Measurements from ENCODE around the gene TJP3. TPM values are rescaled to one million over a fixed set of nuclear protein-coding genes. Genes with fewer than 3 reads are reported as not detected.
A peak's percentile ranks its signal among the peaks of the same experiment; 100 is the strongest.

Gene TJP3
- total RNA-seq, 1 experiment from 2014 or later, result not detected

DNA sequence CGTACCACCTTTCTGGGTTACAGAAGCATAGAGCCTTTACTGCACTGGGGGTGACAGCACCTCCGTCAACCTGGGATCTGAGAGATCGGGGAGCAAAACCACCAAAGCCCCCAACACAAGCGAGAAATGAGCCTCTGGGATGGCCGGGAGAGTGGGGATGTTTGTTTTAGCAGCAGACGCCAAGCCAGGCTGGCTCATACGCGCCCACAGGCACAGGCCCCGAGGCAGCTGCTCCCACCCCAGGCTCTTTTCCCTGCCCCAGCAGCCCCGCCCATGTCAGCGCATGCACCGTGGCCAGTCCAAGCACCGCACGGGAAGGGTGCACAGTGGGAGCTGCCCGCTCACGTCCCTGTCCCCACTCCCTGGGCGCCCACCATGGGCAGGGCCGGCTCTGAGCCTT is 16.5 kb upstream of the TJP3 start:
- no peak for DNase-seq (ENCODE audit: low spot score)

DNA sequence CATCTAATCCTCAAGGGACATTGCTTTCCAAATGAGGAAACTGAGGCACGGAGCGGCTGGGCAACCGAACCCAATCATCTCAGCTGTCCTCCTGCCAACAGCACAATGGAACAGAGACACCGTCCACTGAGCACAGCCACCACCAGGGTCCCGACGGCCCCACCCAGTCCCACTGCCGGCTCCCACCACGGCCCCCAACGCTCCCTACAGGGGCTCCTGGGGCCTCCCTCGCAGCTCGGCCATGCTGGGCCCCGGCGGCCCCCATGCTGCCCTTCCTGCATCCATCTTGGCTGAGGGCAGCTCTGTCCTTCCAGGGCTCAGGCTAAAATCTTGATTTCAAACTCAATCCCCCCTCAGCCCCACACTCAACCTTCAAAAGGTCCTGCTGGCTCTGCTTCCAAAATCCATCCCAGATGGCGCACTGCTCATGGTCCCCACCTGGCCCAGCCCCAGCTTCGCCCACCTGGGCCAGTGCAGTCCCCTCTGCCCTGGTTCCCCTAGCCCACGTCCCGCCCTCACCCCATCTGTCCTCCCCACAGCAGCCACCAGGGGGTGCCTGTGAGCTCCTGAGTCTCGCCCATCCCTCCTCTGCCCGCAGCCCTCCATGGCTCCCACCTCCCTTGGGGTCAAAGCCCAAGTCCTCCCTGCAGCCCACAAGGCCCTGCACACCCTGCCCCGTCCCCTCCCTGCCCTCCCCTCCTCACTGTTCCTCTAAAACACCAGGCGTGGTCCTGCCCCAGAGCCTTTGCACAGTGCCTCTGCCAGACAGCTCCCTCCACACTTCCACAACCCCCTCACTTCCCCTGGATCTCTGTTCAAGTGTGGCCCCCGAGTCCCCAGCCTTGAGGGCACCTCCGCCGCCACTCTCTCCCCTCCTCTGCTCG is 15.8 kb upstream of the TJP3 start:
- DNase-seq (ENCODE audit: low spot score), result no peak

DNA sequence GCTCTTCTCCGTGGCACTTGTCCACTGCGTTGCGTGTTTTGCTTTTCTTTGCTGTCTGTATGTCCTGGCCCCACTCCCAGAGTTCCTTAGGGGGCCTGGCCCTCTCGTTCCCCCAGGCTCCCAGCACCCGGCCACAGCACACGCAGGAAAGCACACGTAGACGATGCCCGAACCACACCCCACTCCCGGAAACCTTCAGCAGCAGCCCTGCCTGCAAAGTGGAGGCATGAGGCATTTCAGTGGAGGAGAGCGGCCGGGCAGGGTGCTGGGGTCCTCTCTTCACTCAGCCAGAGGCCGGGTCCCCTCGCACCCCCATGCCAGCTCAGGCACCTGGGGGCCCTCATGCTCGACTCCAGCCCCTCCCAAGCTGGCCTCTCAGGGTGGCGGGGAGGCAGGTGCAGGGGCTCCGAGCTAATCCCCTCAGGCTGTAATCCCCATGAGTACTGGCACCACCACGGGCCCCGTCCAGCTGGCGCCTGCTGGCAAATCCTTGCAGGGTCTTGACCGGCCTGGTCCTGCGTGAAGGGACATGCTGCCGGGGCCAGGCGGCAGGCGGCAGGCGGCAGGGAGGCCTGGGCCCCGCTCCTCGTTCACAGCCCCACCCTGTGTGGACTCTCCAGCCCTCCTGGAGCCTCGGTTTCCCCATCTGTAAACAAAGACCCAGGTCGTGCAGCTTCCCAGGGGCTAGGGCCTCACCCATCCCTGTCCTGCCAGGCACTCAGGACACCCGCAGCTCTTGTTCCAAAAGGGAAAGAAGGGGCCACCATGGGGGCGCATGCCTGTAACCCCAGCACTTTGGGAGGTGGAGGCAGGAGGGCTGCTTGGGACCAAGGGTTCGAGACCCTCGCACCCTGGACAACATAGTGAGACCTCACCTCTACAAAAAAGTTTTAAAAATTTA is 14.9 kb upstream of the TJP3 start:
- no peak for DNase-seq (ENCODE audit: low spot score)

DNA sequence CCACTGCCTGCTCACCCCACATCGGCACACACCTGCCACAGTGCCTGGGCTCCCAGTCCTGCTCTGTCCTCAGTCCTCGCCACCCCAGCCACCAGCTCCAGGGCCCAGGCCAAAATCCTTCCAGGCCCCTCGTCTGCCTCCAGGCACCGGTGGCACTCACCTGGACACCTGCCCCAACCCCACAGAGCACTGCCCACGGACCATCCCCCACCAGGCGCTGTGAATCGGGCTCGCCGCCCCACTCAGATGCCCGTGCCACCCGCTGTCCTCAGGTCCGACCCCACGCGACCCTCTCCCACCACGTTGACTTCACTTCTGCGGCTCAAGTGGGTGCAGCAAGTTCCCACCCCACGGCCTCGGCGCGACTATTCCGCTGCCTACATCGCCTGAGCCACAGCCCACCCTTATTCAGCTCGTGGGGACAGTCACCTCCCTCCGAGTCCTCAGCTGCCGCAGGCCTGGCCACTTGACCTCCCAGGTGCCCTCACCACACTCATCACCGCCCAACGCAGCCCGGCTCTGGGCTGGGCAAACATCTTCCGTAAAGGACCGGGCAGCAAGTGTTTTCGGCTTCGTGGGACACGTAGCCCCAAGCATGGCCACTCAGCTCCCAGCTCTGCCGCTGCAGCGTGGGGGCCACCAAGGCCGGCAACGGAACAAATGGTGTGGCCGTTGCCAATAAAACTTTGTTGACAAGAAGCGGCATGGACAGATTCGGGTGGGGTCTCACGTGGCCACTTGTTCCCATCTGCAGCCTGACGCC is 13.6 kb upstream of the TJP3 start:
- DNase-seq (ENCODE audit: low spot score), result no peak

DNA sequence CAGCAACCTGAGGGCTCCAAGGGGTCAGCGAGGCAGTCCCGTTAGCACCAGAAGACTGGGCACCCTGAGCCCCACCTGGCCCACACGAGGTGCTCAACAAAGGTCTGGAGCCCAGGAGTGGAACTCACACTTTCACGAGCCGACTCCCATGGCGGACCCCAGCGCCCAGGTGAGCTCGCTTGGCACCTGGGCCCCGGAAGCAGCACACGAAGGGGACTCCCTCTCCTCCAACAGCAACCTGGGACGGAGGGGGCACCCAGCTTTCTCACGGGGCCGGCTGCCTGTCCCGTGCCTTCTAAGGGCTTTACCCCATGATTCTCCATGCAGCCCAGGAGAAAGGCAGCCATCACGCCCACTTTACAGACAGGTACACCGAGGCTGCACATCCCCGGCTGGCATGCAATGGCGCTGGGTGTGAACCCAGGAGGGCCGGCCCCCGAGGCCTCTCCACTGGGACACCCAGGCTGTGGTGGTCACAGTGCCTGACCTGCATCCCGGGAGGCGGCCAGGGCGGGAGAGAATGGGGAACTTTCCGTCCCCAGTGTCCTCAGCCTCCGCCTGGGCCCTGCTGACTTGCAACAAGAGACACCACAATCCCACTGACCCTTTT is 13.0 kb upstream of the TJP3 start:
- DNase-seq (ENCODE audit: low spot score), result no peak

DNA sequence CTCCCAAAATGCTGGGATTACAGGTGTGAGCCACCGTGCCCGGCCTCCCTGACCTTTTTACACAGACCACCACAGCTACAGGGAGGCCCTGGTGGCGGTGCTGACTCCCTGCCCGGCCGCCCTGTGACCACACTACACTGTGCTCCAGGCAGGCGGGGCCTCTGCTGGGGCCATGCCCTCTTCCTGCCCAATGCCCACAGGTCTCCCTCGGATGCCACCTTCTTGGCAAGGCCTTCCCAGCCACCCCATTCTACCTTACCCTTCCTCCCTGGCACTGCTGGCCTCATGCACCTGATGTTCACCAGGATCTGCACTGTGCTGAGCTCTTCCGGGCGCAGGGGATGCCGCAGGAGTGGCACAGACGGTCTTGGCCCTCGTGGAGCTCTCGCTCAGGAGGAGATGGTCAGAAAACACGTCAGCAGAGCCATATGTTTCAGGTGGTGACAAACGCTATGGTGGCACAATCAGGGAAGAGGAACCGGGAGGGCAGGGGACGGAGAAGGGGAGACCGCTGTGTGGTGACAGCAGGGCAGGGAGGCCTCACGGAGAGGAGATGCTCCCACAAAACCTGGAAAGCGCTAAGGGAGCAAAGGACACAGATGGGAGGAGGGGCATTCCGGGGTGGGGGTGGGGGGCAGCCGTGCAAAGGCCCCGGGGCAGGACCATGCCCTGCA is 12.1 kb upstream of the TJP3 start:
- no peak for DNase-seq (ENCODE audit: low spot score)

DNA sequence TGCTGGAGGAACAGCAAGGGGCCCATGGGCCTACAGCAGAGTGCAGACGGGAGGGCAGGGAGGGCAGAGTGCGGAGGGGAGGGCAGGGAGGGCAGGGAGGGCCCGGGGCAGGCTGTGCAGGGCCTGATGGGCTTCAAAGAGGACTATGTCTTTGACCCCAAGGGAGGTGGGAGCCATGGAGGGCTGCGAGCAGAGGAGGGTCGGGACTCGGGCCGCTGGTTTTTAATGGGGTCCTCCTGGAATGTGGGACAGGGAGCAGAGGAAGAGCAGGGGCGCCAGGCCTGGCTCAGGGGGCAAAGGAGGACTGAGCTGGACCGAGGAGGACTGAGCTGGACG is 11.6 kb upstream of the TJP3 start:
- no peak for DNase-seq (ENCODE audit: low spot score)

DNA sequence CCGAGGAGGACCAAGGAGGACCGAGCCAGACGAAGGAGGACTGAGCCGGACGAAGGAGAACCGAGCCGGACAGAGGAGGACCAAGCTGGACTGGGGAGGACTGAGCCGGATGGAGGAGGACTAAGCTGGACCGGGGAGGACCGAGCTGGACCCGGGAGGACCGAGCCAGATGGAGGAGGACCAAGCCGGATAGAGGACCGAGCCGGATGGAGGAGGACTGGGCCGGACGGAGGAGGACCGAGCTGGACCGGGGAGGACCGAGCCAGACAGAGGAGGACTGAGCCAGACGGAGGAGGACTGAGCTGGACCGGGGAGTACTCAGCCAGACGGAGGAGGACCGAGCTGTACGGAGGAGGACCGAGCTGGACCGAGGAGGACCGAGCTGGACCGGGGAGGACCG is 11.1 kb upstream of the TJP3 start:
- DNase-seq (ENCODE audit: low spot score), result no peak

DNA sequence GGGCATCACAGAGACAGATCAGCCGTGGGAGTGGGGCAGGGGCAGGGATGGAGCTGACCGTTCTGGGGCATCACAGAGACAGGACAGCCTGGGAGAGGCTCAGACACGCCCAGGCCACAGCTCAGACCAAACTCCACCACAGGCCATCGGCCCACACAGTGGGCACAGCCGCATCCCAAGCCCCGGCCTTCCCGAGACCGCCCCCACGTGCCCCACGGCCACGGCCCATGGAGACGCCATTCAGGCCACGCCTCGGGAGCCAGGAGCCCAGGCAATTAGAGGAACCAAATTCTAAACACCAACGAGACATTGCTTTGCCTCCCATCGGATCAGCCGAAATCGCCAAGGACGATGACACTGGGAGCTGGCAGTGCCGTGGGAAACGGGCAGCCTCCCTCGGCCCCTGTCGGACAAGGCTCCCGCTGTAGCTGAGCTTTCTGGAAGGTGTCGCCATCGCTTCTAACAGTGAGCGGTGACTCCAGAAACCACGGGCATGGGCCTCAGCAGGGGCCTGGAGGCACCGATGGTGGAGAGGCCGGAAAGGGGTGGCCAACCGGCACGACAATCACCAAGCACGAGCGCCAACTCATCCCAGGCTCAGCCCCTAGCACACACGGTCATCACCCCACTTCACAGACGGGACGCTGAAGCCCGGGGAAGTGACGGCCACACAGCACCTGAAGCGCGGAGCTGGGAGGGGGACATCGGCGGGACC is 10.4 kb upstream of the TJP3 start:
- DNase-seq (ENCODE audit: low spot score), result no peak

DNA sequence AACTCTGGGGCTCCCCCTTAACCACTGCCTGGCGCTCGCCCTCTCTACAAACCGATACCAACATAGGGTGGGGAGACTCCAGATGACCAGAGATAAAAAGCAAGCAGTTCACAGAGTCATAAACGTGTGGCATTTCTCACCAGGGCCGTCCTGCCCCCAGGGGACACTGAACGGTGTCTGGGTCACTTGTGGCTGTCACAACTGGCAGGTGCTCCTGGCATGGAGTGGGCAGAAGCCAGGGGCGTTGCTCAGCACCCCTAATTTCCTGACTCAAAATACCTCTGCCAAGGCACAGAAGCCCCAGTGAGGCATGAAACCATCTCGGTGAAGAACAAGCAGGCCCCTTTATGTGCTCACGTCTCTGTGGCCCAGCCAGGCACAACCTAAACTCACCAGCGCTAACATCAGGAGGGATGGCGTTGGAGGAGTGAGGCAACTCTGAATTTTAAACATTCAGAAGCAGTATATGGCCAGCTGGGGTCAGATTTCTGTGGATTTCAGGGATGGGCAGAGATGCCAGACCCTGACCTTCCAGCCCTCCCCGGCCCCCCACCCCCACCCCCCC is 9.7 kb upstream of the TJP3 start:
- no peak for DNase-seq (ENCODE audit: low spot score)

DNA sequence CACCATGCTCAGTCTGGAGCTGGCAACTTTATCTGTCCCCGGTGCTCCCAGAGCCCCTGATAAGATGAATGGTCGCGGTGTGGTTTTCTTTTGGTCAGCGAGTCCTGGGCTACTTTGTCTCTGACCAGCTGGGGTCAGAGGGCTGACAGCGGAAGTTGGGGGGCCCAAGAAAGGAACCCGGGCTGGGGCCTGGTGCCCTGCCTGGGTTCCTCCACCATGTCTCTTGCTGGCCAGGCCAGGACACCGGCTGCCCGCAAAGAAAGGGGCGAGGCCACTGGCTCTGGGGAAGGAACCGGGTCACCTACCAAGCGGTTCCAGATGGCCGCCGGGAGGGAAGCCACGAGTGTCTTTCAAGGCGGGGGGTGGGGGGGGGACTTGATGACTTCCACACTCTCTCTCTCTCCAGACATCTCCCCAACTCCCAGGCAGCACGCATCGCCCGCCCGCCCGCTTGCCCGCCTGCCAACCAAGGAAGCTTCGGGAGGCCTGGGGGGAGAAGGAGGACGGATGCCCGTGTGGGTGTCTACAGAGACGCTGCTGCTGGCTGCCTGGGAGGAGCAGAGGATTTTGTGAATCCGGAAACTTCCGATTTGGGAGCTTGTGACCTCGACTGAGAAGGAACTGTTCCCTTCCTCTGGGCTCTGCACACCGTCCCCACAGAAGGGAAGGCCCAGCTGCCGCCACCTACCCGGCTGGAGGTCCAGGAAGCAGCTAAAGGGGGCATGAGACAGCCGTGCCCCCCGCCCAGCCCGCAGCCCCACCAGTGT is 9.0 kb upstream of the TJP3 start:
- no peak for DNase-seq (ENCODE audit: low spot score)

DNA sequence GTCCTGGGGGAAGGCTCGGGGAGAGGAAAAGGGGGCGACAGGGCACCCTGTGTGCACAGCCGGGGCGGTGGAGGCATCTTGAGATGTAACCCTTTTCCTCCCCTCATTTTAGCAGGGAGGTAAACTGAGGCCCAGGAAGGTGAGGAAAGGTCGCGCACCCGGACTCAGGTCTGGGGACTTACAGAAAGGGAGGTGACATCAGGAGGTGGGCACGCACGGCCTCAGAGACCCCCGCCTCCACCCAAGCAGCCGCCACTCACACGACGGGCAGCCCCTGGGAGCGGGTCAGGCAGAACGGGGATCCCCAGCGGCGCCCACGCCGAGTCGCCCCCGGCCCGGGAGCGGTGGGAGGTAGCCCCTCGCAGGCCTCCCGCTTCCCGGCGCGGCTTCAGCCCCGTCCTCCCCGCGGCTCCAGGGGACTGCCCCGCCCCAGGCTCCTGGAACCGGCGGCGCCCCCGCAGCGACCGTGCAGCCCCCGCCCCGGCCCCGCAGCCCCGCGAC is 8.4 kb upstream of the TJP3 start:
- no peak for DNase-seq (ENCODE audit: low spot score)

DNA sequence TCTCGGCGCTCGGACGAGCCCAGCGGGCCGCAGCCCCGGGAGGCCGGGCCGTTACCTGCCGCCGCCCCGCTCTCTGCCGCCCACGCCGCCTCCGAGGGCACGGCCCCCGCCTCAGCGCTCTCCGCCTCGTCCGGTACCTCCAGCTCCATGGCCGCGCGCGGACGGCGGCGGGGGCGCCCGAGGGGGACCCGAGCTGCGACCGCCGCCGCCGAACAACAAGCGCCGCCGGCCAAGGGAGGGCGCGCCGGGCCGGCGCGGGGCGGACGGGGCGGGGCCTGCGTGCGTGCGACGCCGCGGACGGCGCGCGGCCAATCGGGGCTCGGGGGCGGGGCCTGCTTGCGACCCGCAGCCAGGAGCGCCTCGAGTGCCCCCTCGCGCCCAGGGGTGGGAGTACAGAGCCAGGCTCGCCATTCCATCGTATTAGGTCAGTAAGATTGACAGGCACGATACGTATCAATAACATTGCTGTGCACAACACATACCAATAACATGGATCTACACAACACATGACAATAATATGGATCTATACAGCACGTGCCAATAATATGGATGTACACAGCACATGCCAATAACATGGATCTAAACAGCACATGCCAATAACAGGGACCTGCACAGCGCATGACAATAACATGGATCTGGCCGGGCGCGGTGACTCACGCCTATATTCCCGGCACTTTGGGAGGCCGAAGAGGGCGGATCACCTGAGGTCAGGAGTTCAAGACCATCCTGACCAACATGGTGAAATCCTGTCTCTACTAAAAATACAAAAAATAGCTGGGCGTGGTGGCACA is 7.7 kb upstream of the TJP3 start, which contains the start of gene PIP5K1C:
PIP5K1C (minus strand) TSS at position 227 of the 791 bp plus-strand sequence; CDS start at position 149, 78 bp downstream.
- peak; percentile 66 for DNase-seq (ENCODE audit: low spot score)

DNA sequence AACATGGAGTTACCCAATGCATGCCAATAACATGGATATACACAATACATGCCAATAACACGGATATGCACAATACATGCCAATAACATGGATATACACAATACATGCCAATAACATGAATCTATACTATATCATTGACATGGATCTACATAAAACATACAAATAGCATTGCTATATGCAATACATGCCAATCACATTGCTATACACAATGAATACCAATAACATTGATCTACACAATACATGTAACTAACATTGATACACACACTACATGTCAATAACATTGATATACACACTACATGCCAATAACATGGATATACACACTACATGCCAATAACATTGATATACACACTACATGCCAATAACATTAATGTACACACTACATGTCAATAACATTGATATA is 7.0 kb upstream of the TJP3 start:
- no peak for DNase-seq (ENCODE audit: low spot score)

DNA sequence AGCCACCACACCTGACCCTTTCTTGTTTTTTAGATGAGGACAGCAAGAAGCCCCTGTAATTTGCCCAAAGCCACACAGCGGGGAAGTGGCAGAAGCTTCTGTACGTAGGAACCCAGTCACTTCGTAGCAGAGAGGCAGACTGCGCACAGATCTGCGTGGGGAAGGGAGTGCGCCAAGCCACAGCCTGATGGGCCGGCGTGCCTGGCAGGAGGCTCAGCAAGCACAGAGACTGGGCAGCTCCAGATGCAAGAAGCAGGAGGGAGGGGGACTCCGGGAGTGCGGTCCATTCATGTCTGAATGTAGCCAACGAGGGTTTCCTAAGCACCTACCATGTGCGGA is 347 bp upstream of the TJP3 start:
- DNase-seq (ENCODE audit: low spot score), result no peak

DNA sequence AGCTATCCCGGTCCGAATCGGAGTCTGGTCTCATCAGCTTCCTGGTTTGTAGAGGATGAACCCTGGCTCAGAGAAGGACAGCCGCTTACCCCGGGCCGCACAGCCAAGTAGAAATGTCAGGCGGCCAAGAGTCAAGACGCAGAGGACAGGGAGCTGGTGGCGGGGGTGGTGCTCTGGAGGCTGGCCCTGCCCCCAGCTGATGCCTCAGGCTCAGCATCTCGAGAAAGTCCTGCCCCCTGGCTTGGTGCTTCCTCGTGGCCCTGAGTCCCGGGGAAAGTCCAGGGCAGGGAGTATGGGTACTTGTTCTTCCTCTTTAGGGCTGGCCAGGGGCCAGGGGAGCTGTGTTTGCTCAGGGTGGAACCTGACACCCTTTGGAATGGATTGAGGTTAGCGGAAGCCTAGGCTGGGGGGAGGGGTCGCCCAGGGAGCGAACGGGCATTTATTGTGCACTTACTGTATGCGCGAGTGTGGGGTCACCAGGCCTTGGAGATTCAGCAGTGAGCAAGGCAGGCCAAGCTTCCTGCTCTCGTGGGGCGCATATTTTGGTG is 2.2 kb downstream of the TJP3 start:
- DNase-seq (ENCODE audit: low spot score), result peak; percentile 66

DNA sequence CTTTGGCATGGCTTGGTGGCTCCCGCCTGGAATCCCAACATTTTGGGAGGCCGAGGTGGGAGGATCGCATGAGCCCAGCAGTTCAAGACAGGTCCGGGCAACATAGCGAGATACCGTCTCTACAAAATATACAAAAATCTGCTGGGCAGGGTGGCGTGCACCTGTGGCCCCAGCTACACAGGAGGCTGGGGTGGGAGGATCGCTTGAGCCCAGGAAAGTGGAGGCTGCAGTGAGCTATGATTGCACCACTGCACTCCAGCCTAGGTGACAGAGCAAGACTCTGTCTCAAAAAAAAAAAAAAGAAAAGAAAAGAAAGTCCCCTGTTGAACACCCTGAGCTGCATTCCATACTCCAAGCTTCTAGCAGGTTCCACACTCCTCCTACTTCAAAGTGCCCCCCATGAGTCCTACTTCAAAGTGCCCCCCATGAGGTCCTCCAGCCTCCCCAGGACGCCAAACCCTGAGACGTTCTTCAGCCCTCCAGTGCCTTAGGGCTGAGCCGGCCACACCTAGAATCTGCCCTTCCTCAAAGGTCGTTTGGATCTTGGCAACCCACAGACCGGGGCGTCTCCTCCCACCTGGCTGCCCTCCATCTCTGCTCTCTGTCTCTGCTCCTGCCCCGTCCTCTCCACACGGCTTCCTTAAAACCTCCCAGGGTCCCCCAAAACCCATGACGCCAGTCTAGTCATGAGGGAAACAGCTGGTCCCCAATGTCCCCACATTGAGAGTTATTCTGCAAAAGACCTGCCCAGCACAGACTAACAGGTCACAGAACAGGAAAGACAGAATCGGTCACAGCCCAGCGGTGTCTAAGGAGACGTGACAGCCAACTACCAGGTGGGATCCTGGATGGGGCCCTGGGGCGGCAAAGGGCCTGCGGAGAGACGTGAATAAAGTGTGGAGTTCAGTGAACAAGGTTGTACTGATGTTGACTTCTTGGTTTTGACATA is 4.8 kb downstream of the TJP3 start:
- no peak for DNase-seq (ENCODE audit: low spot score)
